ENCODE measurements around the gene PRADC1.
"Not testable (repeated sequence)": the region's sequence is repeated elsewhere in the genome, so short reads cannot be mapped to it uniquely, and the experiment has no call there.

The PRADC1 gene

GRCh38 chr2:73210696-73211095 lies 22.3 kb downstream of the PRADC1 start:
- H3K4me3 ChIP-seq (ENCODE audit: low read length): no peak overlapping the region
- peaks cover 16% of the 10 kb centered on the region for H3K4me1 ChIP-seq (ENCODE audit: control insufficient read depth, insufficient read depth, low read length)
- H3K9me3 ChIP-seq (replicated peaks; ENCODE audit: low read length): no peaks in the 10 kb centered on the region
- peaks cover 37% of the 10 kb centered on the region for H3K27me3 ChIP-seq (ENCODE audit: control insufficient read depth, insufficient read depth, low read length)
- H3K36me3 ChIP-seq (ENCODE audit: insufficient read depth, low read length): no peaks in the 10 kb centered on the region
- no peak overlapping the region for H3K4me2 ChIP-seq (ENCODE audit: low read length)
- H3K9ac ChIP-seq (ENCODE audit: low read depth, low read length): no peak overlapping the region

DNA sequence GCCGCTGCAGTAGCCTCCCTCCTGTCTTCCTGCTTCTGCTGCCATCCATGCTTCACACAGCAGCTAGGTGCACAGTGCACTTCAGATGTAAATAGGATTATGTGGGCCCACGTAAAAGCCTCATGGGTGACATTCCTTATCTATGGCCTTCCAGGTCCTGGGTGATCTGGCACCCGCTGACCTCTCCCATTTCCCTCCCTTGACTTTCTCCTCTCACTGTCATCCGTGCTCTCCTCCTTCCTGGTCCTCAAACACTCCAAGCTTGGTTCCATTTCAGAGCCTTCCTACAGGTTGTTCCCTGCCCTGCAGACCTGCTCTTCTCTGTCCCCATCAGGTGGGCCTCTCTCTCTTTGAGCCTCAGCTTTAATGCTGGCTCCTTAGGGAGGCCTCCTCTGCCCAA lies 23.0 kb downstream of the PRADC1 start:
- H3K9ac ChIP-seq (ENCODE audit: low read depth, low read length): no peak overlapping the region
- no peaks in the 10 kb centered on the region for H3K36me3 ChIP-seq (ENCODE audit: insufficient read depth, low read length)
- no peak overlapping the region for H3K4me2 ChIP-seq (ENCODE audit: low read length)
- H3K4me3 ChIP-seq (ENCODE audit: low read length): no peak overlapping the region
- no peaks in the 10 kb centered on the region for H3K9me3 ChIP-seq (replicated peaks; ENCODE audit: low read length)
- H3K4me1 ChIP-seq (ENCODE audit: control insufficient read depth, insufficient read depth, low read length): peaks cover 9% of the 10 kb centered on the region
- H3K27me3 ChIP-seq (ENCODE audit: control insufficient read depth, insufficient read depth, low read length): peaks cover 42% of the 10 kb centered on the region

DNA sequence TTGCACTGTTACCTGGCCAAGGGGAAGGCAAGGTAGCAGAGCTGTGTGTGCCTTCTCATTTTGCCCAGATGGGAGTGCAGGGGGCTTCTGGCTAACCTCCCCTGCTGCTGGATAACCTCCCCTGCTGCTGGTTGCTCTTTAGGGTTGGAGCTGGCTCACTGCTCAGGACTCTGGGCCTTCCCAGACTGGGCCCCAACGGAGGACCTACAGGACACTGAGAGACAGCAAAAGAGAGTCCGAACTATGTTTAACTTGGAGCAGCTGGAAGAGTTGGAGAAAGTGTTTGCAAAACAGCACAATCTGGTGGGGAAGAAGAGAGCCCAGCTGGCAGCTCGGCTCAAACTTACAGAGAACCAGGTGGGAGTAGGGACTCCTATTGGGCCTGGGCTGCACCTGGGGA lies 24.8 kb downstream of the PRADC1 start:
- Histone ChIP-seq H3K9ac (ENCODE audit: low read depth, low read length) (no peak overlapping the region), H3K36me3 (ENCODE audit: insufficient read depth, low read length) (no peaks in the 10 kb centered on the region), H3K27me3 (ENCODE audit: control insufficient read depth, insufficient read depth, low read length) (peaks cover 52% of the 10 kb centered on the region), H3K4me3 (ENCODE audit: low read length) (no peak overlapping the region), H3K4me2 (ENCODE audit: low read length) (no peak overlapping the region), H3K9me3 (replicated peaks; ENCODE audit: low read length) (no peaks in the 10 kb centered on the region), H3K4me1 (ENCODE audit: control insufficient read depth, insufficient read depth, low read length) (peaks cover 5% of the 10 kb centered on the region)

- Histone ChIP-seq H3K9me3 (replicated peaks; ENCODE audit: low read length) (no peaks in the 10 kb centered on the region), H3K9ac (ENCODE audit: low read depth, low read length) (no peak overlapping the region), H3K4me3 (ENCODE audit: low read length) (no peak overlapping the region), H3K4me1 (ENCODE audit: control insufficient read depth, insufficient read depth, low read length) (peaks cover 10% of the 10 kb centered on the region), H3K36me3 (ENCODE audit: insufficient read depth, low read length) (no peaks in the 10 kb centered on the region), H3K27me3 (ENCODE audit: control insufficient read depth, insufficient read depth, low read length) (peaks cover 72% of the 10 kb centered on the region), H3K4me2 (ENCODE audit: low read length) (no peak overlapping the region)
Observed at GRCh38 chr2:73205611-73206010, 27.4 kb downstream of the PRADC1 start.

GRCh38 chr2:73203055-73203681 lies 29.9 kb downstream of the PRADC1 start:
- H3K9me3 ChIP-seq (replicated peaks; ENCODE audit: low read length): no peaks in the 10 kb centered on the region
- no peak overlapping the region for H3K9ac ChIP-seq (ENCODE audit: low read depth, low read length)
- H3K27me3 ChIP-seq (ENCODE audit: control insufficient read depth, insufficient read depth, low read length): peaks cover 67% of the 10 kb centered on the region
- no peaks in the 10 kb centered on the region for H3K36me3 ChIP-seq (ENCODE audit: insufficient read depth, low read length)
- H3K4me3 ChIP-seq (ENCODE audit: low read length): no peak overlapping the region
- H3K4me2 ChIP-seq (ENCODE audit: low read length): peak overlapping the region; percentile 73
- H3K4me1 ChIP-seq (ENCODE audit: control insufficient read depth, insufficient read depth, low read length): peaks cover 10% of the 10 kb centered on the region

DNA sequence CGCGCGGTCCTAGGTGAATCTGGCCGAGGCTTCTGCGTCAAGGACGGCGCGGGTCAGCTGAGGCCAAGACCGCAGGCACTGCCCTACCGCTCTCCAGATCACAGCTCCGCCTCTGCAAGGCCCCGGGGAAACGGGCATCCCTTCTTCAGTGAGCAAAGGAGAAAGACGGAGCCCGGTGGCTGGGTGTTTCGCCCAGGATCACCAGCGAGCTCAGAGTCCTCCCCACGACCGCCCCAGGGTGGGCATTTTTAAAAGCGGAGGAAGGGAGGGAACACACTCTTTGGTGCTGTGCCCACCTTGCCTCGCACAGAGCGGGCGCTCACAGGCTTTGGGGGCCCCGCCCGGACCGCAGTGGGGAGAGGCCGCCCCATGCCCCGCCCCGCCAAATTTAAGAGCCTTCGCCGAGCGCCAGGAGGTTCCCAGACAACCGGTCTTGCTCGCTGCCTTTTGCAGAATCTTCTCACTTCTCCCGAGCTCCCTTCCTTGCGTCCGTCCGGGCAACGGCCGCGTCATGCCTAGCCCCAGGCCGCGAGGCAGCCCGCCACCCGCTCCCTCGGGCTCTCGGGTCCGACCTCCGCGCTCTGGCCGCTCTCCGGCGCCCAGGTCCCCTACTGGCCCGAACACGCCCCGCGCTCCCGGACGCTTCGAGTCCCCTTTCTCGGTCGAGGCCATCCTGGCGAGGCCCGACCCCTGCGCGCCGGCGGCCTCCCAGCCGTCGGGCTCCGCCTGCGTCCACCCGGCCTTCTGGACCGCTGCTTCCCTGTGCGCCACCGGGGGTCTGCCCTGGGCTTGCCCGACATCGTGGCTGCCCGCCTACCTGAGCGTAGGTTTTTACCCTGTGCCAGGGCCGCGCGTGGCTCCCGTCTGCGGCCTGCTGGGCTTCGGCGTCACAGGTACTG lies 30.6 kb downstream of the PRADC1 start, which contains the start of gene NOTO:
Gene NOTO (plus strand): TSS at position 419 of the 899 bp plus-strand sequence. CDS start 93 bp downstream, at position 512.
- H3K27me3 ChIP-seq (ENCODE audit: control insufficient read depth, insufficient read depth, low read length): peaks cover 72% of the 10 kb centered on the region
- H3K4me3 ChIP-seq (ENCODE audit: low read length): peak within 1 kb of the TSS; percentile 44
- H3K4me2 ChIP-seq (ENCODE audit: low read length): peak within 1 kb of the TSS; percentile 73
- no peaks in the 10 kb centered on the region for H3K9me3 ChIP-seq (replicated peaks; ENCODE audit: low read length)
- peaks cover 10% of the 10 kb centered on the region for H3K4me1 ChIP-seq (ENCODE audit: control insufficient read depth, insufficient read depth, low read length)
- no peaks in the 10 kb centered on the region for H3K36me3 ChIP-seq (ENCODE audit: insufficient read depth, low read length)
- no peak within 1 kb of the TSS for H3K9ac ChIP-seq (ENCODE audit: low read depth, low read length)

DNA sequence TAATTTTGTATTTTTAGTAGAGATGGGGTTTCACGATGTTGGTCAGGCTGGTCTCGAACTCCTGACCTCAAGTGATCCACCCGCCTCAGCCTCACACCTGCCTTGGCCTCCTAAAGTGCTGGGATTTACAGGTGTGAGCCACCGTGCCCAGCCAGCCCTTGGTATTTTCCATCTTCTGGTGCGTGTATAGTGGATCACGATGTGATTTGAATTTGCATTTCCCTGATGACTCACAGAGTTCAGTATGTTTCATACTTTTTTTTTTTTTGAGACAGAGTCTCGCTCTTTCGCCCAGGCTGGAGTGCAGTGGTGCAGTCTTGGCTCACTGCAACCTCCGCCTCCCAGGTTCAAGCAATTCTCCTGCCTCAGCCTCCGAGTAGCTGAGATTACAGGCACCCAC lies 32.8 kb downstream of the PRADC1 start:
- not testable (repeated sequence) for H3K9me3 ChIP-seq (replicated peaks; ENCODE audit: low read length); H3K4me2 ChIP-seq (ENCODE audit: low read length); H3K36me3 ChIP-seq (ENCODE audit: insufficient read depth, low read length); H3K4me3 ChIP-seq (ENCODE audit: low read length); H3K9ac ChIP-seq (ENCODE audit: low read depth, low read length)
- H3K4me1 ChIP-seq (ENCODE audit: control insufficient read depth, insufficient read depth, low read length): peaks cover 10% of the 10 kb centered on the region
- peaks cover 66% of the 10 kb centered on the region for H3K27me3 ChIP-seq (ENCODE audit: control insufficient read depth, insufficient read depth, low read length)

- no peaks in the 10 kb centered on the region for H3K36me3 ChIP-seq (ENCODE audit: insufficient read depth, low read length)
- peaks cover 53% of the 10 kb centered on the region for H3K27me3 ChIP-seq (ENCODE audit: control insufficient read depth, insufficient read depth, low read length)
- no peak overlapping the region for H3K4me3 ChIP-seq (ENCODE audit: low read length)
- H3K4me1 ChIP-seq (ENCODE audit: control insufficient read depth, insufficient read depth, low read length): peaks cover 8% of the 10 kb centered on the region
- H3K9me3 ChIP-seq (replicated peaks; ENCODE audit: low read length): no peaks in the 10 kb centered on the region
- H3K4me2 ChIP-seq (ENCODE audit: low read length): no peak overlapping the region
- H3K9ac ChIP-seq (ENCODE audit: low read depth, low read length): no peak overlapping the region
Observed at GRCh38 chr2:73197579-73197978, 35.5 kb downstream of the PRADC1 start.

- H3K27me3 ChIP-seq (ENCODE audit: control insufficient read depth, insufficient read depth, low read length): peaks cover 70% of the 10 kb centered on the region
- H3K4me3 ChIP-seq (ENCODE audit: low read length): no peak overlapping the region
- no peak overlapping the region for H3K9ac ChIP-seq (ENCODE audit: low read depth, low read length)
- H3K4me2 ChIP-seq (ENCODE audit: low read length): no peak overlapping the region
- H3K4me1 ChIP-seq (ENCODE audit: control insufficient read depth, insufficient read depth, low read length): no peaks in the 10 kb centered on the region
- H3K36me3 ChIP-seq (ENCODE audit: insufficient read depth, low read length): no peaks in the 10 kb centered on the region
- H3K9me3 ChIP-seq (replicated peaks; ENCODE audit: low read length): no peaks in the 10 kb centered on the region
Observed at GRCh38 chr2:73187549-73187948, 45.5 kb downstream of the PRADC1 start.

DNA sequence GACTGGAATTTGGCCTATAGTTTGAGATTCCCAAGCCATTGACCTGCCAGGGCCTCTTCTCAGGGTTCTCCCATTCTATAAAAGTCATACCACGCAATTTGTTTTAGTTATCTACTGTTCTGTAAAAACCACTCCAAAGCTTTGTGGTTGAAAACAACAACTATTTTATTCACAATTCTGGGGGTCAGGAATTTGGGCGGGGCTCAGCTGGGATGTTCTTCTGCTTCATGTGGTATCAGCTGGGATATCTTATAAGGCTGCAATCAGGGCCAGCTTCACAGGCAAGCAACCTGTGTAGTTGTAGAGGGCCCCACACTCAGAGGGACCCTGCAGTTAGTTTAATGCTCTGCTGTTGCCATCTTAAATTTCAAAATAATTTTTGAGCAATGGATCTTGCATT lies 47.1 kb downstream of the PRADC1 start:
- H3K4me3 ChIP-seq (ENCODE audit: low read length): no peak overlapping the region
- H3K4me1 ChIP-seq (ENCODE audit: control insufficient read depth, insufficient read depth, low read length): no peaks in the 10 kb centered on the region
- H3K4me2 ChIP-seq (ENCODE audit: low read length): no peak overlapping the region
- H3K9me3 ChIP-seq (replicated peaks; ENCODE audit: low read length): no peaks in the 10 kb centered on the region
- peaks cover 58% of the 10 kb centered on the region for H3K27me3 ChIP-seq (ENCODE audit: control insufficient read depth, insufficient read depth, low read length)
- no peaks in the 10 kb centered on the region for H3K36me3 ChIP-seq (ENCODE audit: insufficient read depth, low read length)
- no peak overlapping the region for H3K9ac ChIP-seq (ENCODE audit: low read depth, low read length)
